GM23248 (cell line): ENCODE measurements around the gene TSPAN5.

Source experiments
- EZH2 ChIP-seq: fragments of 200-600 bp; sonication (generic); IDR thresholded peaks from 2 replicates; pipeline ENCODE4 v1.6.1; 2018; ENCODE audit warnings: antibody characterized with exemption, mild to moderate bottlenecking; ENCODE audit not compliant: insufficient read depth, poor library complexity, severe bottlenecking
- EZH2phosphoT487 ChIP-seq: fragments of 200-600 bp; sonication (generic); IDR thresholded peaks from 2 replicates; pipeline ENCODE4 v1.6.1; 2018; ENCODE audit warnings: antibody characterized with exemption, moderate library complexity, mild to moderate bottlenecking, low read depth; ENCODE audit not compliant: insufficient read depth

DNA sequence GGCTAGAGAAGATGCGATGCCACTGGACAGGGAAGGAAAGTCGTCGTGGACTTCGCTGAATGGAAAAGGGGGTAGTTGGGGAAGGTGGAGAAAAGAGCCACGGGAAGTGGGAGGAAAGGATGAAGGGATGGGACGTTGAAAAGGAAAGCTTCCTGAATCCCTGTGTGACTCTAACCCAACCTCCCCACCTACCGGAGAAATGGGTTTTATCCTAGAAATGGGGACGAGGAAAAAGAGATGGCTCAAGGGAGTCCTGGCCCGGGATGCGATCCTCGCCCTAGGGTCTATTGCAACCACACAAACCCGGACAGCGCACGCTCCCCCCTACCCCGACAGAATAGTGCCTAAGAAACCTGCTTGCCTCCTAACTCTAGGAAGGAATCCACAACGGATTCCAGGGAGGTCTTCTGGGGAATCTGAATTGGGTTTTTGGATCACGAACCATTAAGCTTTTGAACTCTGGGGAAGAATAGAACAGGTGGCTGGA is 738 bp upstream of the TSPAN5 start:
- TF ChIP-seq EZH2 = no peak
- no peak for TF ChIP-seq EZH2phosphoT487
